ENCODE results near the gene IVD. TPM values are rescaled to one million over a fixed set of nuclear protein-coding genes. Genes with fewer than 3 reads are reported as not detected.

IVD gene
- polyA plus RNA-seq, 1 donor from 2014 or later, result 28.6 TPM

DNA sequence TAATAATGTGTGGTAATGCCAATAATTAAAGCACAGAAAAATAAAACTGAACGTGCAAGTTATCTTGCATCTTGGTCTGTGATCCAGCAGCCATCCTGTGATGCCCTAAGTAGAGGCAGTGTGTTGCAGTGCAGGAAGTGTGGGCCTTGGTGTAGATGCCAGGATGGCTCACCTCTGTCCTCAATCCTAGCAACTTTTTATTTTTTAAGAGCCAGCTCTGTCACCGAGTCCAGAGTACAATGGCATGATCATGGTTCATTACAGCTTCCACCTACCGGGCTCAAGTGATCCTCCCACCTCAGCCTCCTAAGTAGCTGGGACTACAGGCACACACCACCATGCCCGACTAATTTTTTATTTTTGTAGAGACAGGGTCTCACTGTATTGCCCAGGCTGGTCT is 42.8 kb downstream of the IVD start:
- Histone ChIP-seq H4K20me1 (ENCODE audit: insufficient read depth) (peaks cover 8% of the 10 kb centered on the region), H3K36me3 (ENCODE audit: insufficient read depth, low read length) (no peaks in the 10 kb centered on the region), H3K27me3 (ENCODE audit: insufficient read depth, low read depth, low read length) (no peaks in the 10 kb centered on the region), H3K9me2 (ENCODE audit: insufficient read depth, low read length) (no peaks in the 10 kb centered on the region), H3K9ac (ENCODE audit: low read length) (no peak overlapping the region), H3K4me2 (ENCODE audit: low read length) (no peak overlapping the region), H3K9me3 (ENCODE audit: low read length) (no peaks in the 10 kb centered on the region), H3K79me2 (replicated peaks; ENCODE audit: insufficient read depth, low read length) (peaks cover 64% of the 10 kb centered on the region), H3K27ac (ENCODE audit: low read length) (no peak overlapping the region), H3K4me3 (ENCODE audit: low read length) (no peak overlapping the region), H3F3A (ENCODE audit: insufficient read depth, low read length, poor library complexity, severe bottlenecking) (no peaks in the 10 kb centered on the region), H2AFZ (ENCODE audit: low read depth, low read length) (no peak overlapping the region)
- TF ChIP-seq EP300 (conservative IDR thresholded peaks at IDR 0.05; ENCODE audit: poor library complexity, severe bottlenecking) (no peak), RAD21 (conservative IDR thresholded peaks at IDR 0.05) (no peak), TAF1 (IDR thresholded peaks at IDR 0.05; ENCODE audit: low read depth) (no peak), SMC3 (conservative IDR thresholded peaks at IDR 0.05; ENCODE audit: poor library complexity) (no peak), MXI1 (conservative IDR thresholded peaks at IDR 0.05; ENCODE audit: poor library complexity, severe bottlenecking) (no peak), EZH2 (IDR thresholded peaks at IDR 0.05; ENCODE audit: borderline replicate concordance, insufficient read depth, low read length, poor library complexity, severe bottlenecking) (no peak), POLR2AphosphoS5 (IDR thresholded peaks at IDR 0.05) (no peak)
- TF ChIP-seq, protein P1, sequence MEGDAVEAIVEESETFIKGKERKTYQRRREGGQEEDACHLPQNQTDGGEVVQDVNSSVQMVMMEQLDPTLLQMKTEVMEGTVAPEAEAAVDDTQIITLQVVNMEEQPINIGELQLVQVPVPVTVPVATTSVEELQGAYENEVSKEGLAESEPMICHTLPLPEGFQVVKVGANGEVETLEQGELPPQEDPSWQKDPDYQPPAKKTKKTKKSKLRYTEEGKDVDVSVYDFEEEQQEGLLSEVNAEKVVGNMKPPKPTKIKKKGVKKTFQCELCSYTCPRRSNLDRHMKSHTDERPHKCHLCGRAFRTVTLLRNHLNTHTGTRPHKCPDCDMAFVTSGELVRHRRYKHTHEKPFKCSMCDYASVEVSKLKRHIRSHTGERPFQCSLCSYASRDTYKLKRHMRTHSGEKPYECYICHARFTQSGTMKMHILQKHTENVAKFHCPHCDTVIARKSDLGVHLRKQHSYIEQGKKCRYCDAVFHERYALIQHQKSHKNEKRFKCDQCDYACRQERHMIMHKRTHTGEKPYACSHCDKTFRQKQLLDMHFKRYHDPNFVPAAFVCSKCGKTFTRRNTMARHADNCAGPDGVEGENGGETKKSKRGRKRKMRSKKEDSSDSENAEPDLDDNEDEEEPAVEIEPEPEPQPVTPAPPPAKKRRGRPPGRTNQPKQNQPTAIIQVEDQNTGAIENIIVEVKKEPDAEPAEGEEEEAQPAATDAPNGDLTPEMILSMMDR (IDR thresholded peaks at IDR 0.05; ENCODE audit: poor library complexity, severe bottlenecking), result no peak
- TF ChIP-seq, protein P2, sequence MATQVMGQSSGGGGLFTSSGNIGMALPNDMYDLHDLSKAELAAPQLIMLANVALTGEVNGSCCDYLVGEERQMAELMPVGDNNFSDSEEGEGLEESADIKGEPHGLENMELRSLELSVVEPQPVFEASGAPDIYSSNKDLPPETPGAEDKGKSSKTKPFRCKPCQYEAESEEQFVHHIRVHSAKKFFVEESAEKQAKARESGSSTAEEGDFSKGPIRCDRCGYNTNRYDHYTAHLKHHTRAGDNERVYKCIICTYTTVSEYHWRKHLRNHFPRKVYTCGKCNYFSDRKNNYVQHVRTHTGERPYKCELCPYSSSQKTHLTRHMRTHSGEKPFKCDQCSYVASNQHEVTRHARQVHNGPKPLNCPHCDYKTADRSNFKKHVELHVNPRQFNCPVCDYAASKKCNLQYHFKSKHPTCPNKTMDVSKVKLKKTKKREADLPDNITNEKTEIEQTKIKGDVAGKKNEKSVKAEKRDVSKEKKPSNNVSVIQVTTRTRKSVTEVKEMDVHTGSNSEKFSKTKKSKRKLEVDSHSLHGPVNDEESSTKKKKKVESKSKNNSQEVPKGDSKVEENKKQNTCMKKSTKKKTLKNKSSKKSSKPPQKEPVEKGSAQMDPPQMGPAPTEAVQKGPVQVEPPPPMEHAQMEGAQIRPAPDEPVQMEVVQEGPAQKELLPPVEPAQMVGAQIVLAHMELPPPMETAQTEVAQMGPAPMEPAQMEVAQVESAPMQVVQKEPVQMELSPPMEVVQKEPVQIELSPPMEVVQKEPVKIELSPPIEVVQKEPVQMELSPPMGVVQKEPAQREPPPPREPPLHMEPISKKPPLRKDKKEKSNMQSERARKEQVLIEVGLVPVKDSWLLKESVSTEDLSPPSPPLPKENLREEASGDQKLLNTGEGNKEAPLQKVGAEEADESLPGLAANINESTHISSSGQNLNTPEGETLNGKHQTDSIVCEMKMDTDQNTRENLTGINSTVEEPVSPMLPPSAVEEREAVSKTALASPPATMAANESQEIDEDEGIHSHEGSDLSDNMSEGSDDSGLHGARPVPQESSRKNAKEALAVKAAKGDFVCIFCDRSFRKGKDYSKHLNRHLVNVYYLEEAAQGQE (IDR thresholded peaks at IDR 0.05; ENCODE audit: borderline replicate concordance), result no peak

DNA sequence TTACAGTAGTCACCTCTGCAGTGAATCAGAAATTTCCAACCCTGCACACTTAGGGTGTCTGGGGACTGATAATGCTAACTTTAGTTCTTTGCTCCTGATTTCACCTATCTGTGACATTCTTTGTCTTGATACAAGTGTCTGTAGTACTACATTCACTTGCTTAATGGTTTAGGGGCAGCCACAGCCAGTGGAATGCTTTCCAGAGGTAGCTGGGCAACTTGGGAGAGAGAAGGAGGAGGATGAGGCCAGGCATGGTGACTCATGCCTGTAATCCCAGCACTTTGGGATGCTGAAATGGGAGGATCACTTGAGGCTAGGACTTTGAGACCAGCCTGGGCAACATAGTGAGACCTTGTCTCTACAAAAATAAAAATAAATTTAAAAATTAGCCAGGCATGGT is 43.7 kb downstream of the IVD start:
- Histone ChIP-seq H3K27ac (ENCODE audit: low read length) (no peak overlapping the region), H2AFZ (ENCODE audit: low read depth, low read length) (no peak overlapping the region), H3K4me2 (ENCODE audit: low read length) (no peak overlapping the region)

More for the DNA sequence above, 43.7 kb downstream of the IVD start:
- Histone ChIP-seq H3K9me2 (ENCODE audit: insufficient read depth, low read length) (no peaks in the 10 kb centered on the region), H3F3A (ENCODE audit: insufficient read depth, low read length, poor library complexity, severe bottlenecking) (no peaks in the 10 kb centered on the region), H4K20me1 (ENCODE audit: insufficient read depth) (peaks cover 5% of the 10 kb centered on the region), H3K4me3 (ENCODE audit: low read length) (no peak overlapping the region), H3K9me3 (ENCODE audit: low read length) (no peaks in the 10 kb centered on the region), H3K36me3 (ENCODE audit: insufficient read depth, low read length) (no peaks in the 10 kb centered on the region), H3K79me2 (replicated peaks; ENCODE audit: insufficient read depth, low read length) (peaks cover 55% of the 10 kb centered on the region), H3K9ac (ENCODE audit: low read length) (no peak overlapping the region), H3K27me3 (ENCODE audit: insufficient read depth, low read depth, low read length) (no peaks in the 10 kb centered on the region)
- TF ChIP-seq SMC3 (conservative IDR thresholded peaks at IDR 0.05; ENCODE audit: poor library complexity), result no peak
- TF ChIP-seq EP300 (conservative IDR thresholded peaks at IDR 0.05; ENCODE audit: poor library complexity, severe bottlenecking), result no peak
- no peak for TF ChIP-seq RAD21 (conservative IDR thresholded peaks at IDR 0.05)
- TF ChIP-seq, protein P2 (IDR thresholded peaks at IDR 0.05; ENCODE audit: borderline replicate concordance), result no peak
- TF ChIP-seq, protein P1 (IDR thresholded peaks at IDR 0.05; ENCODE audit: poor library complexity, severe bottlenecking), result no peak
- no peak for TF ChIP-seq POLR2AphosphoS5 (IDR thresholded peaks at IDR 0.05)
- TF ChIP-seq TAF1 (IDR thresholded peaks at IDR 0.05; ENCODE audit: low read depth), result no peak
- no peak for TF ChIP-seq MXI1 (conservative IDR thresholded peaks at IDR 0.05; ENCODE audit: poor library complexity, severe bottlenecking)
- TF ChIP-seq EZH2 (IDR thresholded peaks at IDR 0.05; ENCODE audit: borderline replicate concordance, insufficient read depth, low read length, poor library complexity, severe bottlenecking), result no peak

Data from neural cell (in vitro differentiated cells).